ENCODE data around the gene ITGB1BP1.

Gene ITGB1BP1

DNA sequence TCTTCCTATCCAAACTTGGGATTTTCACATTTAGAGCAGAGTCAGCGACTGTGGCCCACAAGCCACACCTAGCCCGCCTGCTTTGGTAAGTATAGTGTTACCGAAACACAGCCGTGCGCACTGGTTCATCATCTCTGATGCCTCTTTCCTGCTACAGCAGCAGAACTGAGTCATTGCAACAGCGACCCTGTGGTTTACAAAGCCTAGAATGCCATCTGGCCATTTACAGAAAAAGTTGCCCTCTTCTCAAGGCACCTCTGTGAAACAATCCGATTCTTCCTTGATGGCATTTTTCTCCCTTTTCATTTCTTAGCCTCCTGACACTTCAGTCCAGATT, 40.3 kb upstream of the ITGB1BP1 start:
- peak in 2 of 3 donors; percentile 68 to 73 for DNase-seq
- H3K4me3 ChIP-seq (ENCODE audit: control insufficient read depth in 1 of 7, extremely low read depth in 1 of 7, insufficient read depth in 4 of 7, low read depth in 2 of 7, low read length in 6 of 7), result no peak overlapping the region
- ChIA-PET POLR2A (no interaction called here), CTCF (interaction anchor here (1.2 kb wide), 1 partner anchor 9 kb away, joined by 3 read pairs; no protein-coding TSS in a partner anchor)
- H3K27me3 ChIP-seq (replicated peaks in 2 of 5; ENCODE audit: control insufficient read depth in 4 of 5, insufficient read depth in 5 of 5, low read length in 4 of 5), result no peaks in the 10 kb centered on the region
- no peaks in the 10 kb centered on the region for H3K9me3 ChIP-seq (ENCODE audit: control extremely low read depth in 1 of 5, control insufficient read depth in 4 of 5, insufficient read depth in 2 of 5, low read depth in 1 of 5, low read length in 4 of 5)
- peaks cover 4 to 39% (median 26%) of the 10 kb centered on the region in 4 experiments for H3K36me3 ChIP-seq (ENCODE audit: control insufficient read depth in 4 of 4, insufficient read depth in 4 of 4, low read length in 3 of 4)
- peak overlapping the region in 1 of 2 experiments; percentile 5 for H3K27ac ChIP-seq (ENCODE audit: insufficient read depth in 1 of 2, low read depth in 1 of 2, low read length in 2 of 2, poor library complexity in 1 of 2, severe bottlenecking in 2 of 2)
- no peaks in the 10 kb centered on the region for H3K4me1 ChIP-seq (ENCODE audit: control extremely low read depth in 1 of 4, control insufficient read depth in 4 of 4, insufficient read depth in 4 of 4, low read length in 3 of 4)
- 87% methylated on average over 6 of the region's 7 CpGs for WGBS (ENCODE audit: insufficient coverage)

- peaks cover 4 to 40% (median 26%) of the 10 kb centered on the region in 4 experiments for H3K36me3 ChIP-seq (ENCODE audit: control insufficient read depth in 4 of 4, insufficient read depth in 4 of 4, low read length in 3 of 4)
- POLR2A ChIA-PET, result interaction anchor here (0.7 kb wide), 1 partner anchor 12 kb away, joined by 3 read pairs; the partner anchor contains the start of gene IAH1
- WGBS (ENCODE audit: insufficient coverage), result 97% methylated on average over 5 of the region's 6 CpGs
Observed at GRCh38 chr2:9462886-9463697, 39.8 kb upstream of the ITGB1BP1 start.

DNA sequence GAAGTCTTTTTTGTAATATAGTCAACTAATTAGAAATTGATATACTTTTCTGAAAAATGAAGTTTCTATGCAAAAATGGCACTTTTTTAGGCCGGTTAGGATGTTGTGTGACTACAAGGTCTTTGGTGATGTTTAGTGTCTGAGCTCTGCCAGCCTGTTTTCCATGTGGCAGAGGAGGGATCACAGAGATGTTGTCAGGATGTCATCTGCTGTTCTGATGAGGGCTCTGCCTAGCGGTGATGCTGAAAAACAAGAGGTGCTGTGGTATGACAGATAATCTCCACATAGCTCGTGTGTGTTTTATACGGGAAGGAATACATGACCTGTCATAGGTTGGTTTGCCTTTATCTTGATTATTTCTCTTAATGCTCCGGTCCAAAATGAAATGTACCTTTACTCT, 39.0 kb upstream of the ITGB1BP1 start:
- no peak for DNase-seq
- CTCF ChIA-PET, result no interaction called here
- H3K4me1 ChIP-seq (ENCODE audit: control extremely low read depth in 1 of 4, control insufficient read depth in 4 of 4, insufficient read depth in 4 of 4, low read length in 3 of 4), result no peaks in the 10 kb centered on the region
- peaks cover 4 to 41% (median 26%) of the 10 kb centered on the region in 4 experiments for H3K36me3 ChIP-seq (ENCODE audit: control insufficient read depth in 4 of 4, insufficient read depth in 4 of 4, low read length in 3 of 4)
- no peak overlapping the region for H3K4me3 ChIP-seq (ENCODE audit: control insufficient read depth in 1 of 7, extremely low read depth in 1 of 7, insufficient read depth in 4 of 7, low read depth in 2 of 7, low read length in 6 of 7)
- no peak overlapping the region for H3K27ac ChIP-seq (ENCODE audit: insufficient read depth in 1 of 2, low read depth in 1 of 2, low read length in 2 of 2, poor library complexity in 1 of 2, severe bottlenecking in 2 of 2)
- 94% methylated on average over 3 of the region's 5 CpGs for WGBS (ENCODE audit: insufficient coverage)
- POLR2A ChIA-PET, result no interaction called here
- no peaks in the 10 kb centered on the region for H3K27me3 ChIP-seq (replicated peaks in 2 of 5; ENCODE audit: control insufficient read depth in 4 of 5, insufficient read depth in 5 of 5, low read length in 4 of 5)
- no peaks in the 10 kb centered on the region for H3K9me3 ChIP-seq (ENCODE audit: control extremely low read depth in 1 of 5, control insufficient read depth in 4 of 5, insufficient read depth in 2 of 5, low read depth in 1 of 5, low read length in 4 of 5)

More at GRCh38 chr2:9462886-9463697, 39.8 kb upstream of the ITGB1BP1 start:
- Histone ChIP-seq H3K4me1 (ENCODE audit: control extremely low read depth in 1 of 4, control insufficient read depth in 4 of 4, insufficient read depth in 4 of 4, low read length in 3 of 4) (no peaks in the 10 kb centered on the region), H3K27ac (ENCODE audit: insufficient read depth in 1 of 2, low read depth in 1 of 2, low read length in 2 of 2, poor library complexity in 1 of 2, severe bottlenecking in 2 of 2) (no peak overlapping the region), H3K27me3 (replicated peaks in 2 of 5; ENCODE audit: control insufficient read depth in 4 of 5, insufficient read depth in 5 of 5, low read length in 4 of 5) (no peaks in the 10 kb centered on the region), H3K4me3 (ENCODE audit: control insufficient read depth in 1 of 7, extremely low read depth in 1 of 7, insufficient read depth in 4 of 7, low read depth in 2 of 7, low read length in 6 of 7) (no peak overlapping the region), H3K9me3 (ENCODE audit: control extremely low read depth in 1 of 5, control insufficient read depth in 4 of 5, insufficient read depth in 2 of 5, low read depth in 1 of 5, low read length in 4 of 5) (no peaks in the 10 kb centered on the region)
- no peak for DNase-seq
- CTCF ChIA-PET, result interaction anchor here (1.2 kb wide), 1 partner anchor 9 kb away, joined by 3 read pairs; no protein-coding TSS in a partner anchor

DNA sequence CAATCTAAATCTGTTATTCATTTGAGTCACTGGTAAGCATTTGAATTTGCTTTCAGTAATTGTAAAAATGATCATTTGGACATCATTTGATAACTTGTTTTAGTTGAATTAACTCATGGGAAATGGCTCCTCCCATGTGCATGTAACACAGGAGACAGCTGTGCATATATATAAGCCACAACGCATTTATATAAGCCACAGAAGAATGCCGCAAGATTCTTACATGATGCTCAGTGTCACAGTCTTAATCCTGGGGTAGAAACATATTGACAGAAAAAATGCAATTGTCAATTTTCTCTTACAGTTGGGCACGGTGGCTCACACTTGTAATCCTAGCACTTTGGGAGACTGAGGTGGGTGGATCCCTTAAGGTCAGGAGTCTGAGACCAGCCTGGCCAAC, 37.8 kb upstream of the ITGB1BP1 start:
- no peaks in the 10 kb centered on the region for H3K9me3 ChIP-seq (ENCODE audit: control extremely low read depth in 1 of 5, control insufficient read depth in 4 of 5, insufficient read depth in 2 of 5, low read depth in 1 of 5, low read length in 4 of 5)
- POLR2A ChIA-PET, result no interaction called here
- 100% methylated on average over 2 of the region's 3 CpGs for WGBS (ENCODE audit: insufficient coverage)
- H3K4me3 ChIP-seq (ENCODE audit: control insufficient read depth in 1 of 7, extremely low read depth in 1 of 7, insufficient read depth in 4 of 7, low read depth in 2 of 7, low read length in 6 of 7), result no peak overlapping the region
- H3K27ac ChIP-seq (ENCODE audit: insufficient read depth in 1 of 2, low read depth in 1 of 2, low read length in 2 of 2, poor library complexity in 1 of 2, severe bottlenecking in 2 of 2), result no peak overlapping the region
- DNase-seq, result no peak
- no peaks in the 10 kb centered on the region for H3K27me3 ChIP-seq (replicated peaks in 2 of 5; ENCODE audit: control insufficient read depth in 4 of 5, insufficient read depth in 5 of 5, low read length in 4 of 5)
- H3K36me3 ChIP-seq (ENCODE audit: control insufficient read depth in 4 of 4, insufficient read depth in 4 of 4, low read length in 3 of 4), result peaks cover 9 to 47% (median 28%) of the 10 kb centered on the region in 4 experiments
- CTCF ChIA-PET, result no interaction called here
- no peaks in the 10 kb centered on the region for H3K4me1 ChIP-seq (ENCODE audit: control extremely low read depth in 1 of 4, control insufficient read depth in 4 of 4, insufficient read depth in 4 of 4, low read length in 3 of 4)

- Histone ChIP-seq H3K36me3 (ENCODE audit: control insufficient read depth in 4 of 4, insufficient read depth in 4 of 4, low read length in 3 of 4) (peaks cover 9 to 48% (median 25%) of the 10 kb centered on the region in 4 experiments), H3K4me1 (ENCODE audit: control extremely low read depth in 1 of 4, control insufficient read depth in 4 of 4, insufficient read depth in 4 of 4, low read length in 3 of 4) (no peaks in the 10 kb centered on the region), H3K27me3 (replicated peaks in 2 of 5; ENCODE audit: control insufficient read depth in 4 of 5, insufficient read depth in 5 of 5, low read length in 4 of 5) (no peaks in the 10 kb centered on the region), H3K9me3 (ENCODE audit: control extremely low read depth in 1 of 5, control insufficient read depth in 4 of 5, insufficient read depth in 2 of 5, low read depth in 1 of 5, low read length in 4 of 5) (no peaks in the 10 kb centered on the region), H3K27ac (ENCODE audit: insufficient read depth in 1 of 2, low read depth in 1 of 2, low read length in 2 of 2, poor library complexity in 1 of 2, severe bottlenecking in 2 of 2) (no peak overlapping the region), H3K4me3 (ENCODE audit: control insufficient read depth in 1 of 7, extremely low read depth in 1 of 7, insufficient read depth in 4 of 7, low read depth in 2 of 7, low read length in 6 of 7) (no peak overlapping the region)
- DNase-seq, result no peak
- ChIA-PET POLR2A (no interaction called here), CTCF (no interaction called here)
- WGBS (ENCODE audit: insufficient coverage), result 100% methylated on average over 1 of the region's 3 CpGs
Observed at GRCh38 chr2:9460441-9461017, 37.2 kb upstream of the ITGB1BP1 start.

DNA sequence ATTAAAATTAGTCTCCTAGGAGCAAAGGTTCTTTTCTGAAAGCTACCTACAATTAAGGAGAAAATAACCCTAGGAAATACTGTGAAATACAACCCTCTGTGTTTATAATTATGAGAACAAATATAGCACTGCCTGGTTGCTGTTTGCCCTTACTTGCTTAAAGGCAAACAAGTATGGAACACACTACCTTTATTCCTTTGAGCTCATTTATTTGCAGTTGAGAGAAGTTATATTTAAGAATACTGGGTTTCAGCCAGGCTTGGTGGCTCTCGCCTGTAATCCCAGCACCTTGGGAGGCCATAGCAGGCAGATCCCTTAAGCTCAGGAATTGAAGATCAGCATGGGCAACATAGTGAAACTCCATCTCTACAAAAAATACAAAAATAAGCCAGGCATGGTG, 27.9 kb upstream of the ITGB1BP1 start:
- no peaks in the 10 kb centered on the region for H3K27me3 ChIP-seq (replicated peaks in 2 of 5; ENCODE audit: control insufficient read depth in 4 of 5, insufficient read depth in 5 of 5, low read length in 4 of 5)
- POLR2A ChIA-PET, result interaction anchor here (0.6 kb wide), 1 partner anchor 108 kb away, joined by 3 read pairs; no protein-coding TSS in a partner anchor
- H3K36me3 ChIP-seq (ENCODE audit: control insufficient read depth in 4 of 4, insufficient read depth in 4 of 4, low read length in 3 of 4), result peaks cover 12 to 68% (median 41%) of the 10 kb centered on the region in 4 experiments
- DNase-seq, result no peak
- no peak overlapping the region for H3K4me3 ChIP-seq (ENCODE audit: control insufficient read depth in 1 of 7, extremely low read depth in 1 of 7, insufficient read depth in 4 of 7, low read depth in 2 of 7, low read length in 6 of 7)
- no peaks in the 10 kb centered on the region for H3K4me1 ChIP-seq (ENCODE audit: control extremely low read depth in 1 of 4, control insufficient read depth in 4 of 4, insufficient read depth in 4 of 4, low read length in 3 of 4)
- H3K9me3 ChIP-seq (ENCODE audit: control extremely low read depth in 1 of 5, control insufficient read depth in 4 of 5, insufficient read depth in 2 of 5, low read depth in 1 of 5, low read length in 4 of 5), result no peaks in the 10 kb centered on the region
- WGBS (ENCODE audit: insufficient coverage), result 100% methylated on average over 1 of the region's 1 CpG
- CTCF ChIA-PET, result no interaction called here
- no peak overlapping the region for H3K27ac ChIP-seq (ENCODE audit: insufficient read depth in 1 of 2, low read depth in 1 of 2, low read length in 2 of 2, poor library complexity in 1 of 2, severe bottlenecking in 2 of 2)

- Histone ChIP-seq H3K36me3 (ENCODE audit: control insufficient read depth in 4 of 4, insufficient read depth in 4 of 4, low read length in 3 of 4) (peaks cover 20 to 82% (median 45%) of the 10 kb centered on the region in 4 experiments), H3K4me3 (ENCODE audit: control insufficient read depth in 1 of 7, extremely low read depth in 1 of 7, insufficient read depth in 4 of 7, low read depth in 2 of 7, low read length in 6 of 7) (no peak overlapping the region), H3K27me3 (replicated peaks in 2 of 5; ENCODE audit: control insufficient read depth in 4 of 5, insufficient read depth in 5 of 5, low read length in 4 of 5) (no peaks in the 10 kb centered on the region), H3K27ac (ENCODE audit: insufficient read depth in 1 of 2, low read depth in 1 of 2, low read length in 2 of 2, poor library complexity in 1 of 2, severe bottlenecking in 2 of 2) (no peak overlapping the region), H3K4me1 (ENCODE audit: control extremely low read depth in 1 of 4, control insufficient read depth in 4 of 4, insufficient read depth in 4 of 4, low read length in 3 of 4) (no peaks in the 10 kb centered on the region), H3K9me3 (ENCODE audit: control extremely low read depth in 1 of 5, control insufficient read depth in 4 of 5, insufficient read depth in 2 of 5, low read depth in 1 of 5, low read length in 4 of 5) (no peaks in the 10 kb centered on the region)
- no peak for DNase-seq
- POLR2A ChIA-PET, result no interaction called here
- WGBS (ENCODE audit: insufficient coverage), result 89% methylated on average over 5 of the region's 7 CpGs
- CTCF ChIA-PET, result no interaction called here
Observed at GRCh38 chr2:9445089-9445488, 21.8 kb upstream of the ITGB1BP1 start.
